SKM-1 treated with dmso at 0.1 percent for 144 hours (cell line): ENCODE measurements around the gene CIZ1.
"Not testable (repeated sequence)": the region's sequence is repeated elsewhere in the genome, so short reads cannot be mapped to it uniquely, and the experiment has no call there.

Experiments used
- DNase-seq: peaks from one replicate; lab custom pipeline; 2025; ENCODE audit not compliant: unreplicated experiment; lab: John Stamatoyannopoulos, UW

The CIZ1 gene, protein sequence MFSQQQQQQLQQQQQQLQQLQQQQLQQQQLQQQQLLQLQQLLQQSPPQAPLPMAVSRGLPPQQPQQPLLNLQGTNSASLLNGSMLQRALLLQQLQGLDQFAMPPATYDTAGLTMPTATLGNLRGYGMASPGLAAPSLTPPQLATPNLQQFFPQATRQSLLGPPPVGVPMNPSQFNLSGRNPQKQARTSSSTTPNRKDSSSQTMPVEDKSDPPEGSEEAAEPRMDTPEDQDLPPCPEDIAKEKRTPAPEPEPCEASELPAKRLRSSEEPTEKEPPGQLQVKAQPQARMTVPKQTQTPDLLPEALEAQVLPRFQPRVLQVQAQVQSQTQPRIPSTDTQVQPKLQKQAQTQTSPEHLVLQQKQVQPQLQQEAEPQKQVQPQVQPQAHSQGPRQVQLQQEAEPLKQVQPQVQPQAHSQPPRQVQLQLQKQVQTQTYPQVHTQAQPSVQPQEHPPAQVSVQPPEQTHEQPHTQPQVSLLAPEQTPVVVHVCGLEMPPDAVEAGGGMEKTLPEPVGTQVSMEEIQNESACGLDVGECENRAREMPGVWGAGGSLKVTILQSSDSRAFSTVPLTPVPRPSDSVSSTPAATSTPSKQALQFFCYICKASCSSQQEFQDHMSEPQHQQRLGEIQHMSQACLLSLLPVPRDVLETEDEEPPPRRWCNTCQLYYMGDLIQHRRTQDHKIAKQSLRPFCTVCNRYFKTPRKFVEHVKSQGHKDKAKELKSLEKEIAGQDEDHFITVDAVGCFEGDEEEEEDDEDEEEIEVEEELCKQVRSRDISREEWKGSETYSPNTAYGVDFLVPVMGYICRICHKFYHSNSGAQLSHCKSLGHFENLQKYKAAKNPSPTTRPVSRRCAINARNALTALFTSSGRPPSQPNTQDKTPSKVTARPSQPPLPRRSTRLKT

DNA sequence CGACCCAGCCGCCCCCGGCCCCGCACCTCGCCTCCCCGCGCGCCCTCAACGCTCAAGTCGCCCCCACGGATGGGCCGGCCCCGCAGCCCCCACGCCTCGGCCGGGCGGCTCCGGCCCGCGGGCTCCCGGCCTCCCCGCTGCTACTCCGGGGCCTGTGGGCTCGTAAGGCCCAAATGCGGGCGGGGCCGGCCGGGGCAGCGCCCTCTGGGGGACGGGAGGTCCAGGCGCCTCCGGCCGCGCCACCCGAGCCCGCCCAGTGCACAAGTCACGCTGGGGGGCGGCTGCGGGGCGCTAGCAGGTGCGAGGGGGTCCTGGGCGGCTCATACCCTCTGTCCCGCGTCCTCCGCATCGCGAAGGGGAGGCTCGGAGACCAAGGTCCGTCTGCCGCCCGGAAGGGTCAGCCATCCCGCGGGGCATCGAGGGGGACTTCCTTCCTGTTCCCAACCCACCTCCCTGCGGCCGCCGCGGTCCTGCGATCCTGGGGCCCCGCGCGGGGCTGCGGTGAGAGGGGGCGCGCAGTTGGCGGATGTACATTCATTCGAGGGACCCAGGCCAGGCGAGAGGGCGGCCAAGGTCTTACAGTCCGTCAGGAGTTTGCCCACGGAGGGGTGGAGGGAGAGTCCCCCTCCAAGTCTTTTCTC lies at the start of gene CIZ1:
Gene CIZ1, minus strand, starts transcription at position 167 of the 641 bp plus-strand sequence. CDS start 715 bp downstream, outside the sequence.
- peak; percentile 58 for DNase-seq

DNA sequence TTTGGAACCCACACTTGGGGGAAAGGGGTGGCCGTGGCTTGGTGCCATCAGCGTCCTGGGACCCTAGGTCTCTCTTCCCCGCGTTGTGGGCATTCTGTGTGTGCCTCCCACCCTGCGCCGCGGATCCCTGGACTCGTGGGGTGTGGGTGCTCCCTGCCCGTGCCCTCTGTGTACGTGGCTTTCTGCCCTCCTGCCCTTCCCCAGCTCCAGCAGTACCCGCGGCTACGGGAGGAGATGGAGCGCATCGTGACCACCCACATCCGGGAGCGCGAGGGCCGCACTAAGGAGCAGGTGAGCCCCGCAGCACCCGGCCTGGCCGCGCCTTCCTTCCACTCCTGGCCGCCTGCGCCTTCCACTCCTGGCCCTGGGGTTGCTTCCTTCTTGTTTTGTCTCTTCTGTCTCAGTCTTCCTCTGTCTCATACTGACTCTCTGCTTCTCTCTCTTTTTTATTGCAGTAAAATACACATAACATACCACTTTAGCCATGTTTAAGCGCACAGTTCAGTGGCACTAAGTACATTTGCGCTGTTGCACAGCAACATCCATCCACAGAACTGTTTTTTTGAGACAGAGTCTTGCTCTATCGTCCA lies 42.5 kb upstream of the CIZ1 start:
- no peak for DNase-seq

DNA sequence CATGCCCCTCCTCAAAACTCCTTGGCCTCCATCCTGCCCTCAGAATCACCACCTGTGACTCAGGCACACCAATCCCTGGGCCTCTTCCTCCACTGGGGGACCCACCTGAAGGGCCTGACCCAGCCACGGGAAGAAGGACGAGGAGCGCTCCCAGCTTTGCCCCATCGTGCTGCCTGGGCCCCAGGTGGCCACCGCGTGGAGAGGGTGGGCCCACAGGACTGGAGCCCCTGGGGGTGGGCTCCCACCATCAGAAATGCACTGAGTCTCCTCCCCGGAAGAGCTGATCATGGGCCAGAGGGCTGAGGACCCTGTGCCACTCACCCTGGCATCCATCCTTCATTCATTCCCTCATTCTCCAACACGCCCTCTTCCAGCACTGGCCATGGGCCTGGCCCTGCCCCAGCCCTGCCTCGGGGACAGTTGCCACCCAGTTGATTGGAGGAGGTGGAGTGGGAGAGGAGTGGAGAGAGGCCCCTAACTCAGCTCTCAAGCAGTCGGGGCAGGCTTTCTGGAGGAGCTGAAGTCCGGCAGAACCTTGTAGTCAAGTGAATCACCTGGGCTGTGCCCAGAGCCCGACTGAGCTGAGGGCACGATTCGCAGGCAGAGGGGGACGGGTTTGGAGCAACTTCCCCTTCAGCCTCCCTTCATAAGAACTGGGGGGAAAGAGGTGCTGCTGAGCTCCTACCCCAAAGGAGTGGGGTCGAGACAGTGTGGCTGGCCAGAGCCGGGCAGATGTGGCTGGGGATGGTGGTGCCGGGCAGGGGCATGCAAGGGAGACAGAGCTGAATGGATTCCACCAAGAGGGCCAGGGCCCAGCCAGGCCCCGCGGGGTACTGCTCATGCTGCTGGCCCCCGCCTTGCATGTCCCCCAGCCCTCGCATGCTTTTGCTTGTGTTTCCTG lies 41.4 kb upstream of the CIZ1 start:
- DNase-seq, result no peak

DNA sequence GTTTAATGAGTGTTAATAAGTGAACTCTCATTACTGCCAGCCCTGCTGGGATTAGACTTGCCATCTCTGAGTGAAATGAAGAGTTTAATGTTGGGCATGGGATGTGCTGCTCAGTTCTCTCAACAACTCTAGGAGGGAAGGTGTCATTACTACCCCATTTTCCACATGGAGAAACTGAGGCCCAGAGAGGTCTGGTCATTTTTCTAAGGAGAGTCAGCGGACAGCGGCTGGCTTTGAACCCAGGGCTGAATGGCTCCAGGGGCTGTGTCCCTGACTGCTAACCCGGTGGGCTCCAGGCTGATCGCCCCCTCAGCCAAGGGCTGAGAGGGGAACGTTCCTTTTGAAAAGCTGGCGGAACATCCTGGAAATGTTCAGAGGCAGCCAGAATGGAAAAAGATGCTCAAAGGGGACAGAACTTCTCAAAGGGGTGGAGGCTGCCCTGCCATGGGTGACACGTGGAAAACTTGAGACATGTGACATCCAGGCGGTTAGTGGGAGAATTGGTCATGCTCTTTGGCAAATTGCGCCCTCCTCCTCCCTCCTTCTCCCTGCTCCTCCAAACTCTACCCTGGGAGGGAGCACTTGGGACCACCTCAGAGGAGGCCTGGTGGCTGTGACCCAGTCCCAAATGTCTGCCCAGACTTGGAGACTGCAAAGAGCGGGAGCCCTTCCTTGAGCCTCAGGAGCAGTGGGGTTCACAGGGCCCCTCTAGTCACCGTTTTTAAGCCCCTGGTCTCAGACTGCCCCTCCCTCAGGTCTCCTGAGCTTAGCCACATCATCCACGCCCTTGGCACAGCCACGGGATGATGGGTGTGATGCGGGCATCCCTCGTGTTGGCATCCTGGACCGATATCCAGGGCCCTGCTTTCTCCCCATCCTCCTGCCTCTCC lies 40.5 kb upstream of the CIZ1 start:
- no peak for DNase-seq

DNA sequence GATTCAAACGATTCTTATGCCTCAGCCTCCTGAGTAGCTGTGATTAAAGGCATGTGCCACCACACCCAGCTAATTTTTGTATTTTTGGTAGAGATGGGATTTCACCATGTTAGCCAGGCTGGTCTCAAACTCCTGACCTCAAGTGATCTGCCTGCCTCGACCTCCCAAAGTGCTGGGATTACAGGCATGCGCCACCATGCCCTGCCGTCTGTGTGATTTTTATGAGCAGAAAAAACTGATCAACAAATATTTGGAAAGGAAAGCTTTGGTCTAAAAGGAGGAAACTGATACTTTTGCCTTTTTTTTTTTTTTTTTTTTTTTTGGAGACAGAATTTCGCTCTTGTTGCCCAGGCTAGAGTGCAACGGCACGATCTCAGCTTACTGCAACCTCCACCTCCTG lies 39.5 kb upstream of the CIZ1 start:
- DNase-seq, result not testable (repeated sequence)

DNA sequence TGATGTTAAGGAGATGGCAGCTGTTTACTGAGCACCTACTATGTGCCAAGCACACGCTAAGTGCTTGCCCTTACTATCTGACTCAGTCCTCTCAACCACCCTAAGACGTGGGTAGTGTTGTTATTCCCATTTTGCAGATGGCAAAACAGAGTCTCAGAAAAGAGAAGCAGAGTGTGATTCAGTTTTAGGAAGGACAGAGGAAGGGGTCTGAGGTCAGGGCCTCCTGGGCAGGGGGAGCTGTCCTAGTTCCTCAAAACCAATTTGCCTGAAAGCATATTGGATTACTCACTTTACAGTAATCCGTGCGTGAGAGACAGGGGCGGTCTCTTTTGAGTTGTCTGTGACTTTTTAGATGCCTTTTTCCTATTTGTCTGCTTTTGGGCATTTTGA lies 35.0 kb upstream of the CIZ1 start:
- peak; percentile 23 for DNase-seq

DNA sequence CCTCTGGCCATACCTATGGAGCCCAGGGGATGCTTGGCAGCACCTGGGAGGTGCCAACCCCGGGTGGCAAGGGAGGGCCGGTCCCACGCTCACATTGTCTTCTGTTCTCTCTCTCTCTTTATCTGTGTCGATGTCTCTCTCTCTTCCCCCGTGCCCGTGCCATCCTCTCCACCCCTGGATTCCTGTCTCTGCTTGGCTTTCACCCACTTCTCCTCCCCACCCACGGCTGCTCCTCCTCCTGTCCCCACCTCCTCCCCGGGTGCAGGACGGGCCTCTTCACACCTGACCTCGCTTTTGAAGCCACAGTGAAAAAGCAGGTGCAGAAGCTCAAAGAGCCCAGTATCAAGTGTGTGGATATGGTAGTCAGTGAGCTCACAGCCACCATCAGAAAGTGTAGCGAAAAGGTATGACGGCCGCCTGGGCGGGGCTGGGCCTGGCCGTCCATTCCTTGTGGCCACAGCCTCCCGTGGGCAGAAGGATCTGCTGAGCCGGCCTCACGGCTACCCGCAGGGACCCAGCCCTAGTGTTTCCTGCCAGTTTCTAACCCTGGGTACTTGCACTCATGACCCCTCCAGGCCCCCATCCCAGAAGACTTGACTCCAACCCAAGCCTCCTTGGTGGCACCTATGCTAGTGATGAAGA lies 34.5 kb upstream of the CIZ1 start:
- DNase-seq, result no peak

DNA sequence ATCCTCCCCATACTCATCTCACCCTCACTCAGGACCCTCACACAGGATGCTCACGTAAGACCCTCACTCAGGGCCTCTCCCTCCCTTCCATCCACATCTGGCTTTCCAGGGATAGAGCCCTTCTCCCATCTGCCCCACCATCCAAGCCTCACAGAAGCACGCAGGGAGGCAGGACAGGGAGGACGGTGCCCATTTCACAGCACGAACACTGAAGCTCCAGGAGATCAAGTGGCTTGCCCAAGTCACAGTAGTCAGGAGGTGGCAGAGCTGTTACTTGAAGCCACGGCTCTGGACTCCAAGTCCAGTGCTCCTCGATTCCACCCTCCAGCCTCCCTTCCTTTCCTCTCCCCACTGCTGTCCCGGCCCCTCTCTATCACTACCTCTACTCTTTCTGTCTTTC lies 33.5 kb upstream of the CIZ1 start:
- DNase-seq, result no peak

DNA sequence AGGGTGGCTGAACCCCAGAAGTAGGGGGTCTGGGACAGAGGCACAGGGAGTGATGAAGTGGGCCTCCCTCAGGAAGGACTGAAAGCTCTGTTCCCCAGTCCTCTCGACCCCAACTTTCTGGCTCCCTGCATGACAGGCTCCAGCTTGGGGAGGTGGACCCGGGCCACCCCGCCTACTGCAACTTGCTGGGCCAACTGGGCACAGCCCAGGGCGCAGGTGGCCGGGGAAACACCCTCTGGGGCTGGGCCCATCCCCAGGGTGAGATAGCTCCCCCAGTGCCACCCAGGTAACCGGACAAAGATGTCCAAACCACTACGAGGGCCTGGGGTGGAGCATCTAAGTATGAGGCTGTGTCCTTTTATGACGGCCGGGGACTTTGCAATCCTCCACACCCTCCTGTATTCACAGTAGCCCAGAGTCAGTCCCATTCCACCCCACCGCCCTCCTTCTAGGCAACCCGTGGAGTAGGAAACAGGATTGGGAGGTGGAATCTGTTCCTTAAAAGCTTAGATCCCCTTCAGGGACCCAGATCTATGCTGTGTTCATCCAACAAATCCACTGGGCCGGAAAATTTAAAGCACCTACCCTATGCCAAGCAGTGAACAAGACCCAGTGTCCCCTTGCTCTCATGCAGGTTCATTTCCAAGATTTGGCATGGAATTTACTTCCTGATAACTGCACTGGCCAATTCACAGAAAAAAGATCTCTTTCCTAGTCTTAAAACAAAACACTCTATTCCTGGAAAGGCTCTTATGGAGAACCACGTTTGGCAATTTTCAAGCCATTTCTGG lies 31.7 kb upstream of the CIZ1 start:
- no peak for DNase-seq

DNA sequence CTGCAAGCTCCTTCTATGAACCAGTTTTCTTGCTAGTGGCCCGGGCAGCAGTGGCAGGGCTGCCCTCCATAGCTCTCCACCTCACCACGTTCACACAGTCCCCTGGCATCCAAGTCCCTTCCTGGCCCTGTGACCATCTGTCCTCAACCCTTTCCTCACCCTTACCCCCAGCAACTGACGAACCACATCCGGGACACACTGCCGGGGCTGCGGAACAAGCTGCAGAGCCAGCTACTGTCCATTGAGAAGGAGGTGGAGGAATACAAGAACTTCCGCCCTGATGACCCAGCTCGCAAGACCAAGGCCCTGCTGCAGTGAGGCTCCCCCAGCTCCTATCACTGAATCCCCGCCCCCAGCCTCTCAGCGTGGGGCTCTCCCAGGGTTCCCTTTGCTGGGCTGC lies 30.7 kb upstream of the CIZ1 start:
- DNase-seq, result no peak

DNA sequence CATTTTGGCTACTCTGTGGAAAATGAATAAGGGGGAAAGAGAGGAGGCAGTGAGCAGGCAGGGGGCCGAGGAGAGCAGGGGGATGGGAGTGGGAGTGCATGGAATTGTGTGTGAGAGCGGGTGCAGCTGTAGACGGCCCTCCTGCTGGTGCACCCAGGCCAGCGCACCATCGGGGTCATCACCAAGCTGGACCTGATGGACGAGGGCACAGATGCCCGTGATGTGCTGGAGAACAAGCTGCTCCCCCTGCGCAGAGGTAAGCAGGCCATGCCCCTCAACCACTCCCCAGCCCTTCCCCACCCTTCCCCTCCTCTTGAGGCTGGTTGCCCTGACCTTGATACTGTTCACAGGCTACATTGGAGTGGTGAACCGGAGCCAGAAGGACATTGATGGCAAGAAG lies 28.5 kb upstream of the CIZ1 start:
- DNase-seq, result no peak

DNA sequence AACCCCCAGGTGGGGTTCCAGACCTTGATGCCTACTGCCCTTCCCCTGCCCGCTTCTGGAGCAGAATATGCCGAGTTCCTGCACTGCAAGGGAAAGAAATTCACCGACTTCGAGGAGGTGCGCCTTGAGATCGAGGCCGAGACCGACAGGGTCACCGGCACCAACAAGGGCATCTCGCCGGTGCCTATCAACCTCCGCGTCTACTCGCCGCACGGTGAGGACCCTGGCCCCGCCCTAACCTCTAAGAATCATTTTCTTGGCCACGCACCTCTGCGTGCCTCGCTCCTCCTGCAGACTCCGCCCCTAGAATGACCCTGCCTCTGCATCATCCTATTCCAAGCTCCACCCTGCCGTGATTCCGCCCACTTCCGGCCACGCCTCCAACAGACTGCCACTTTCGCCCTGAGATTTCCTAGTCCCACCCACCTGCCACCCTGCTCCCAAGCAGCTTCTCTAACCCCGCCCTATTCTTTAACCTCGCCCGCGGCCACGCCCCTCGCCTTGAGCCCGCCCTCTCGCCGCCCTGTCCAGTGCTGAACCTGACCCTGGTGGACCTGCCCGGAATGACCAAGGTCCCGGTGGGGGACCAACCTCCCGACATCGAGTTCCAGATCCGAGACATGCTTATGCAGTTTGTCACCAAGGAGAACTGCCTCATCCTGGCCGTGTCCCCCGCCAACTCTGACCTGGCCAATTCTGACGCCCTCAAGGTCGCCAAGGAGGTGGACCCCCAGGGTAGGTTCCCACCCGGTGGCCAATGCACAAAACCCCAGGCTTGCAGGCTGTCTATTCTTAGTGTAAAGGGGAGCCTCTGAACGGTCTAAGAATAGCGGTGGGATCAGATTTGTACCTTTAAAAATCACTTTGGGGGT lies 27.4 kb upstream of the CIZ1 start:
- no peak for DNase-seq

DNA sequence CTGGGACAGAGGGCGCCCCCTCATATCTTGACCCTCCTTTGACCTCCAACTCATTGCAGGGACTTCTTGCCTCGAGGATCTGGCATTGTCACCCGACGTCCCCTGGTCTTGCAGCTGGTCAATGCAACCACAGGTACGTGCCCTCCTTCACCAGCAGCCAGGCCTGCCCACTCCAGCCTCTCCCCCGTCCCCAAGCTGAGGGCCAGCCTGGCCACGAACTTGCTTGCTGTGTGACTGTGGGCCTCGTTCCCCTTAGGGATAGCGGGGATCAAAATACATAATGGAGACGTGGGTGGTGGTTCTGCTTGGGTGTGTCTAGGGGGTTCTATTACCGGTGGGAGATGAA lies 26.8 kb upstream of the CIZ1 start:
- no peak for DNase-seq

DNA sequence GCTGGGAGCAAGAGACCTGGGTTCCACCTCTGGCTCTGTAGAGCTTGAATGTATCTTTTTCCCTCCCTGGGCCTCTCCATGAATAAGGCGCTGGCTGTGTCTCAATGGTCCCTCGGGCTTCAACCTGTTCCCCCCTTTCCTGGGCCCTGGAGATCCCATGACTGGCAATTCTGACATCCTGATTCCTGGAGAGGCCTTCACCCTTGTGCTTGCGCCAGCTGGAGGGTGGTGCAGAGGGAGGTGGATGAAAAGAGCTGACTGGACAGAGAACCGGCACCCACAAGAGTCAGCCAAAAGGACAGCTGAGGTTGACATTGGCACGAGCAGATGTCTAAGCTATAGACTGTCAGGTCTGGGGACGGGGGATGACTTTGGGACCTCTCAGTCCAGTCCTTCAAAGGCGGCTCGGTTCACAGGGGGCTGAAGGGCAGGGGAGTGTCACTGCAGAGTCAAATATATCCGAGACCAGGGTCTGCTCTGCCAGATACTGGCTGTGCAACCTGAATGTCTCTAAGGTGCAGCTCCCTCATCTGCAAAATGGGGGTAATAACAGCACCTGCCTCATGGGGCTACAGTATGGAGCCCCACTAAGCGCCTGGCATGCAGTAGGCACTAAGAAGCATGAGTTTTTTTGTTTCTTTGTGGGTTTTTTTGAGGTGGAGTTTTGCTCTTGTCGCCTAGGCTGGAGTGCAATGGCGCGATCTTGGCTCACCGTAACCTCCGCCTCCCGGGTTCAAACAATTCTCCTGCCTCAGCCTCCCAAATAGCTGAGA lies 25.6 kb upstream of the CIZ1 start:
- DNase-seq, result no peak

DNA sequence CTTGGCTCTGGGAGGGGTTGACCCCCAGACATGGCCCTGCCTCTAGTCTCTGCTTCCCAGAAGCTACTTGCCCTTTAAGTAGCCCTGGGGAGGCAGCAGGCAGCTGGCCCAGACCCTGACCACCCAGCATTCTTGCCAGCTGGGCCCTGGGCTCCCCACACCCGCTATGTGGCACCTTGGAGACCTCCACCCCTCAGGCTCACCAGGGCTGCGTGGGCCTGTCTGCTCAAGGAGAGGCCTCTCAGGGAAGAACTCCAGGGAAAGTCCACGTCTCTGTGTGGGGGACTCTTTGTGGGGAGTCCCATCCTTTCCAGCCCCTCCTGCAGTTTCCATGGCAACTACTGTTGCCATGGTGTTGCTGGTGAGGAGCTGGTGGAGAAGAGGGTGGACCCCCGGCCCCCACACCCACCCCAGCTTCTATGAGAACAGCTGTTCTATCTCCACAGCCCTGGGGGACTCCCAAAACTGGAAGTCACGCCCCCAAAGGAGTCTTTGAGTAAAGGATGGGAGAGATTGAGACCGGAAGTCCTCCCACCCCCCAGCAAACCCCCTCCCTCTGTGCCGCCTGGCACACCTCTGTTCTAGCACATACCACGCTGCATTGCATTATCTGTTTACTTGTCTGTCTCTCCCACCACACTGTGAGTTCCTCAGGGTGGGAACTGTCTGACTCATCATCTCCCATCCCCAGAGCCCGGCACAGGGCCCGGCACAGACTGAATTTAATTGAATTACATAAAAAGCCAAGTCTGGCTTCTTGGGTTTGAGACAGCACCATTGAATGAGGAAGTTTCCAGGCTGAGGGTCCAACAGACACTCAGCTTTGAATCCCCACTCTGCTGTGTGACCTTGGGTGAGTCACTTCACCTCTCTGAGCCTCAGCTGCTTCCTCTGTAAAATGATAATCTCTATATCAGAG lies 24.4 kb upstream of the CIZ1 start:
- DNase-seq, result no peak
